Left ventricle myocardium inferior (tissue), 1 donor: ENCODE measurements around the gene PALLD. TPM values are rescaled to one million over a fixed set of nuclear protein-coding genes. Genes with fewer than 3 reads are reported as not detected.
"Not testable (repeated sequence)": the region's sequence is repeated elsewhere in the genome, so short reads cannot be mapped to it uniquely, and the experiment has no call there.

Source experiments
- DNase-seq: peaks from one replicate; pipeline ENCODE4 v3.0.0-alpha.2; 2020
- H3K27ac ChIP-seq: fragments of 200-600 bp; replicated peaks from 2 replicates; pipeline ENCODE4 v1.8.0; 2021
- H3K27me3 ChIP-seq: fragments of 200-600 bp; 2 replicates; pipeline ENCODE4 v1.8.0; 2021; ENCODE audit warnings: low read depth
- H3K36me3 ChIP-seq: fragments of 200-600 bp; 2 replicates; pipeline ENCODE4 v1.8.0; 2021
- H3K4me1 ChIP-seq: fragments of 200-600 bp; 2 replicates; pipeline ENCODE4 v1.8.0; 2021
- H3K4me3 ChIP-seq: fragments of 200-600 bp; 2 replicates; pipeline ENCODE4 v1.8.0; 2021; ENCODE audit warnings: mild to moderate bottlenecking, moderate library complexity
- H3K9me3 ChIP-seq: fragments of 200-600 bp; replicated peaks from 2 replicates; pipeline ENCODE4 v1.8.0; 2021
- CTCF ChIP-seq: fragments of 200-600 bp; IDR thresholded peaks from 2 replicates; pipeline ENCODE4 v1.8.0; 2021; ENCODE audit warnings: antibody characterized with exemption, mild to moderate bottlenecking, borderline replicate concordance
- intact Hi-C: fragments of 100-400 bp; cut with micrococcal nuclease; formaldehyde crosslinking; loops from one replicate; pipeline ENCODE4 v1.11.0; 2022
- total RNA-seq: library from RNA; stranded (reverse); fragmentation: NEBNext Ultra II Directional; extraction: Animal tissue kit (Norgen Biotek cat#: 25700); gene quantifications from one replicate; pipeline ENCODE4 v1.2.1, GENCODE V29; 2021
- donor health status: DM: no; HTN: yes; CAD: no; lungs with severe emphysema.

The PALLD gene
- total RNA-seq, 1 donor from 2014 or later, result 871 TPM

- H3K27me3 ChIP-seq, result no peaks in the 10 kb centered on the region
- peak overlapping the region; percentile 49 for H3K27ac ChIP-seq
- no peaks in the 10 kb centered on the region for H3K36me3 ChIP-seq
- intact Hi-C loops, result no loop called here
- no peaks in the 10 kb centered on the region for H3K9me3 ChIP-seq
- TF ChIP-seq CTCF, result no peak
- DNase-seq, result no peak
- H3K4me3 ChIP-seq, result no peak overlapping the region
- H3K4me1 ChIP-seq, result peaks cover 19% of the 10 kb centered on the region
Measured at GRCh38 chr4:168804146-168804545, 307.3 kb downstream of the PALLD start.

- no peak for DNase-seq
- Histone ChIP-seq H3K27me3 (no peaks in the 10 kb centered on the region), H3K9me3 (no peaks in the 10 kb centered on the region), H3K27ac (peak overlapping the region; percentile 38), H3K36me3 (no peaks in the 10 kb centered on the region), H3K4me1 (peaks cover 19% of the 10 kb centered on the region), H3K4me3 (no peak overlapping the region)
- intact Hi-C loops, result no loop called here
- no peak for TF ChIP-seq CTCF
Measured at GRCh38 chr4:168805341-168805740, 308.5 kb downstream of the PALLD start.

- H3K36me3 ChIP-seq, DNase-seq, H3K9me3 ChIP-seq, H3K27me3 ChIP-seq, intact Hi-C loops, H3K4me3 ChIP-seq: not testable (repeated sequence)
- Histone ChIP-seq H3K4me1 (peaks cover 24% of the 10 kb centered on the region), H3K27ac (peak overlapping the region; percentile 38)
Measured at GRCh38 chr4:168806247-168806646, 309.4 kb downstream of the PALLD start.

- no peak for TF ChIP-seq CTCF
- Histone ChIP-seq H3K36me3 (no peaks in the 10 kb centered on the region), H3K4me3 (no peak overlapping the region), H3K27me3 (no peaks in the 10 kb centered on the region), H3K27ac (peak overlapping the region; percentile 53), H3K4me1 (peaks cover 32% of the 10 kb centered on the region), H3K9me3 (no peaks in the 10 kb centered on the region)
- intact Hi-C loops, result no loop called here
- DNase-seq, result no peak
Measured at GRCh38 chr4:168811207-168811606, 314.4 kb downstream of the PALLD start.

GRCh38 chr4:168811786-168812651, 315.2 kb downstream of the PALLD start:
- intact Hi-C loops, result no loop called here
- H3K36me3 ChIP-seq, result no peaks in the 10 kb centered on the region
- H3K27ac ChIP-seq, result peak overlapping the region; percentile 53
- no peaks in the 10 kb centered on the region for H3K9me3 ChIP-seq
- no peak for TF ChIP-seq CTCF
- no peak for DNase-seq
- H3K27me3 ChIP-seq, result no peaks in the 10 kb centered on the region
- no peak overlapping the region for H3K4me3 ChIP-seq
- peaks cover 38% of the 10 kb centered on the region for H3K4me1 ChIP-seq

- H3K27me3 ChIP-seq, result no peaks in the 10 kb centered on the region
- peaks cover 46% of the 10 kb centered on the region for H3K4me1 ChIP-seq
- no peaks in the 10 kb centered on the region for H3K36me3 ChIP-seq
- no peak for TF ChIP-seq CTCF
- H3K9me3 ChIP-seq, result no peaks in the 10 kb centered on the region
- H3K4me3 ChIP-seq, result no peak overlapping the region
- H3K27ac ChIP-seq, result peak overlapping the region; percentile 53
- no peak for DNase-seq
- intact Hi-C loops, result no loop called here
Measured at GRCh38 chr4:168812806-168813205, 316.0 kb downstream of the PALLD start.
